GM21381 (cell line): ENCODE results near the gene SPATA31E1.
"Not testable (repeated sequence)": the region's sequence is repeated elsewhere in the genome, so short reads cannot be mapped to it uniquely, and the experiment has no call there.

Source experiments
- ATAC-seq: cut with Tn5 transposase; IDR thresholded peaks from one replicate; pipeline ENCODE4 v1.9.1; 2021; ENCODE audit warnings: mild to moderate bottlenecking, moderate library complexity; ENCODE audit not compliant: unreplicated experiment

SPATA31E1 gene

DNA sequence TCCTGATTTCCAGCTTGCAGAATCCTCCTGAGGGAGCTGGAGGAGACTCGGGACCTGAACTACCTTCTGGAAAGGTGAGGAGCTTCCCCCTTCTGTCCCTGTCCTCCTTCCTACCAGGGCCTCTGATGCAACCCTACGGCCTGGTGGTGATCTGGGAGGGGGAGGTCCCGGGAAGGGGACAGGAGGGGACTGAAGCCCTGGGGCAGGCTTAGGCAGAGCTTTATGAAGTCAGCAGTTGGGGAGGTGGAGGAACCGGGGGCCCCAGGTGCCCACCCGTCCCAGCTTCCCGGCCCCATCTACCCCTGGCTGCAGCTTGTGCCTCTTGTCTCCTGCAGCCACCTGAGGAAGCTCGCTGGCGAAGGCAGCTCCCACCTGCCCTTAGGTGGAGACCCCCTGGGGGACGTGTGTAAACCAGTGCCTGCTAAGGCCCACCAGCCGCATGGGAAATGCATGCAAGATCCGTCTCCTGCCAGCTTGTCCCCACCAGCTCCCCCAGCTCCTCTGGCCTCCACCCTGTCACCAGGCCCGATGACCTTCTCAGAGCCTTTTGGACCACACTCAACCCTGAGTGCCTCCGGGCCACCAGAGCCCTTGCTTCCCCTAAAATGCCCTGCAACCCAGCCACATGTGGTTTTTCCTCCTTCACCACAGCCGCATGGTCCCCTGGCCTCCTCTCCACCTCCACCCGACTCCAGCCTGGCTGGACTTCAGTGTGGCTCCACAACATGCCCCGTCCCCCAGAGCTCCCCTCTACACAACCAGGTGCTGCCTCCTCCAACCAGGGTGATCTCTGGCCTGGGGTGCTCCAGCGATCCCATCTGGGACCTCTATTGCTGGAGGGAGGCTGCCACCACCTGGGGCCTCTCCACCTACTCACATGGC, 2.1 kb downstream of the SPATA31E1 start:
- ATAC-seq = no peak

DNA sequence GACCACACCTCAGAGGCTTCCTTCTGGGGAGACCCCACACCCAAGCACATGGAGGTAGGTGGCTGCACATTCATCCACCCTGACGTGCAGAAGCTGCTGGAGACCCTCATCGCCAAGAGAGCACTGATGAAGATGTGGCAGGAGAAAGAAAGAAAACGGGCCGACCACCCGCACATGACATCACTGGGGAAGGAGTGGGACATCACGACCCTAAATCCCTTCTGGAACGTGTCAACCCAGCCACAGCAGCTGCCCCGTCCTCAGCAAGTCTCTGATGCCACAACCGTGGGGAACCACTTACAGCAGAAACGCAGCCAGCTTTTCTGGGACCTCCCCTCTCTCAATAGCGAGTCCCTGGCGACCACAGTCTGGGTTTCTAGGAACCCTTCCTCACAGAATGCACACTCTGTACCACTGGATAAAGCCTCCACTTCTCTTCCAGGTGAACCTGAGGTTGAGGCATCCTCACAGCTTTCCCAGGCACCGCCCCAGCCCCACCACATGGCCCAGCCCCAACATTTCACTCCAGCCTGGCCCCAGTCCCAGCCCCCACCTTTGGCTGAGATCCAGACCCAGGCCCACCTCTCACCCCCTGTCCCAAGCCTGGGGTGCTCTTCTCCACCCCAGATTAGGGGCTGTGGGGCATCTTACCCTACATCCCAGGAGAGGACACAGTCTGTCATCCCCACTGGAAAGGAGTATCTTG, 3.0 kb downstream of the SPATA31E1 start:
- ATAC-seq = no peak

GRCh38 chr9:87886210-87886932, 3.7 kb downstream of the SPATA31E1 start:
- no peak for ATAC-seq

GRCh38 chr9:87886933-87887505, 4.3 kb downstream of the SPATA31E1 start:
- ATAC-seq = no peak

- ATAC-seq = no peak
These were observed 5.2 kb downstream of the SPATA31E1 start for GRCh38 chr9:87887661-87888480.

- no peak for ATAC-seq
These were observed 5.8 kb downstream of the SPATA31E1 start for GRCh38 chr9:87888501-87888900.

GRCh38 chr9:87889065-87889881, 6.6 kb downstream of the SPATA31E1 start:
- no peak for ATAC-seq

DNA sequence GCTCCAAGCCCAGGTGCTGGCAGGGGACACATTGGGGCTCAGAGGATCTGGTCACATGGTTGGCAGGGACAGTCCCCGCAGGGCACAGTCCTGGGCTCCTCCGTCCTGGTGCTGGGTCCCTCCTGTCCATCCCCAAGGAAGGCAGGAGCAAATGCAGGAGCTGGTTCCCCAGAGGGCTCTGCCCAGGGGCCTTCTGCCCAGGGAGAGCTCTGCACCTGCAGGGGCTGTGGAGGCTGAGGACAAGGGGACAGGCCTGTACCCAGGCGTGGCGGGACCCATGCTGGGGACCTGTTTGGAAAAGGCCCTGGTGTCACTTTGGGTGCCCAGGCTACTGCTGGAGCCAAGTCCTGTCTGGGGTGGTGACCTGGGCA, 7.2 kb downstream of the SPATA31E1 start:
- no peak for ATAC-seq

DNA sequence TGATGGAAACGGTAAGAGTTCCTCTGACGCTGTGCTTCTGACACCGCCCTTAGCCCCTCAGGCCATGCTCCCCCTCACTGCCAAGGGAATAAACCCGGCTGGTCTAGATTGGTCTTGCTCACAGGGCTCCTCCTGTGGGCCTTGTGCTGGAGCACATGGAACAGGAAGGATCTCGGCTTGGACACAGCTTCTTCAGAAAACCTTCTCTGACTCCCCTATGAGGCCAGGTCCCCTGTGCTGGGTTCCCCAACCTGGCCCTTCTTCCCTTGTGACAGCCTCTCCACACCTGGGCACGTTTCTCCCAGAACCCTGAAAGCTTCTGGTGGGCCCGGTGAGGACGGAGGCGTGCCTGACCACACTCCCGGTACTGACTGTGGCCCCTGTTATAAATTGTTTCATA, 8.2 kb downstream of the SPATA31E1 start:
- no peak for ATAC-seq

GRCh38 chr9:87891754-87892153, 9.1 kb downstream of the SPATA31E1 start:
- ATAC-seq = no peak

GRCh38 chr9:87892956-87893355, 10.3 kb downstream of the SPATA31E1 start:
- ATAC-seq = no peak

DNA sequence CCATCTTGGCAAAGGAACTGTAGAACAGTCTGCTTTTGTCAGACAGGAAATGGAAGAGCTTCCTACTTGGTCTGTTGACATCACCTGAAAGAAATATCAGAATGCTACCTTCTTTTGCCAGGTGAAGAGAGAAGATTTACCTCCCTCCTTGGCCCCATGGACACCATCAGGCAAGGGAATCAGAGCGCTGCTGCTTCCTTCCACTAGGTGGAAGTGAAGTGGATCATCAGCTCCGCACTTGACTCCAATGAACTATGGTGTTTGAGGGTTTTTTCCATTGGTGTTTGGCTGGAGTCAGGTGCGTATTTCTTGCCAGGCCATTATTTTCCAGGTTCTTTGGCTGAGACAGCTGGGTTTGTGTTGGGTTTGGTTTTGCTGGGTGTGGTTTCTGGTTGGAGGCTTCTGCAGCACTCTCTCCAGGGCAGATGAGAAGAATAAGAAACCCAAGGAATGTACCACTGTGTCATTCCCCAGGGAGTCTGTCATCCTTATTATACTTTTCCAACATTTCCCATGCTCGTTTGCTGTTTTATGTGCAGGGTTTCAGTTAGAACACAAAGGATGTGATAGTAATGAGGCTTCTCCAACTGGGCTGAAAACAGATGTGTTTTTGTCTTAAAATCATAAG, 12.4 kb downstream of the SPATA31E1 start:
- ATAC-seq = no peak

GRCh38 chr9:87896891-87897290, 14.2 kb downstream of the SPATA31E1 start:
- ATAC-seq = no peak

DNA sequence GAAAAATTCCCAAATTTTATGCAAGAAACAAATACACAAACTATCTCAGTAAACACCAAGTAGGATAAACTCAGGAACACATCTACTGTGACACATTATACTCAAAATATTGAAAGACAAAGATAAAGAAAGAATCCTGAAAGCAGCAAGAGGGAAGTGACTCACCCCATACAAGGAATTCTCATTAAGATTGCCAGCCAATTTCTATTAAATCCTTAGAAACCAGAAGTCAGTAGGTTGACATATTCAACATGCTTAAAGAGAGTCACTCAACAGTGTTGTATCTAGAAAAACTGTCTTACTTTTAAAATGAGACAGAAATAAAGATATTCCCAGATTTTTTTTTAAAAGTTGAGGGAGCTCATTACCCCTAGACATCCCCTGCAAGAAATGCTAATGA, 15.5 kb downstream of the SPATA31E1 start:
- ATAC-seq = no peak

DNA sequence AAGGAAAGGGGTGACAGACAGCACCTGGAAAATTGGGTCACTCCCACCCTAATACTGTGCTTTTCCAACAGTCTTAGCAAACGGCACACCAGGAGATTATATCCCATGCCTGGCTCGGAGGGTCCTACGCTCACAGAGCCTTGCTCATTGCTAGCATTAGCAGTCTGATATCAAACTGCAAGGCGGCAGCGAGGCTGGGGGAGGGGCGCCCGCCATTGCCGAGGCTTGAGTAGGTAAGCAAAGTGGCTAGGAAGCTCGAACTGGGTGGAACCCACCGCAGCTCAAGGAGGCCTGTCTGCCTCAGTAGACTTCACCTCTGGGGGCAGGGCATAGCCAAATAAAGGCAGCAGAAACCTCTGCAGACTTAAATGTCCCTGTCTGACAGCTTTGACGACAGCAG, 19.7 kb downstream of the SPATA31E1 start:
- ATAC-seq = not testable (repeated sequence)

GRCh38 chr9:87909310-87910041, 26.8 kb downstream of the SPATA31E1 start:
- ATAC-seq = no peak

DNA sequence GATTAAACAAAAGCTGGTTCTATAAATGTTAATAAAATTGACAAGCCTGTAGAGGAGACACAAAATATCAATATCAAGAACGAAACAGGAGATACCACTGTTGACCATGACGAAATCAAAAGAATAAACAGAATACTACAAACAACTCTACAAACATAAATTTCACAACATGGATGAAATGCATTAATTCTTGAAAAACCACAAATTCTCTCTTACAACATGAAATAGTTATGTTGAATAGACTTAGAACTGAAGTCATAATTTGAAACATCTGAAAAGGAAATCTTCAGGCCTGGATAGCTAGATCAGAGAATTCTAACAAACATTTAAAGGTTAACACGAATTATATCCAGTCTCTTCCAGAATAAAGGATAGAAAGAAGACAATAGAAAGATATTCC, 28.1 kb downstream of the SPATA31E1 start:
- ATAC-seq = no peak

- ATAC-seq = not testable (repeated sequence)
These were observed 35.0 kb downstream of the SPATA31E1 start, which contains the start of gene SPATA31C1 for GRCh38 chr9:87917662-87918061. Gene SPATA31C1, plus strand, starts transcription at chr9:87917962.
